Activated CD8-positive, alpha-beta memory T cell treated with anti-CD3 and anti-CD28 coated beads for 4 hours (primary cell): Measurements from ENCODE around the gene GPAT3.
"Not testable (repeated sequence)": the region's sequence is repeated elsewhere in the genome, so short reads cannot be mapped to it uniquely, and the experiment has no call there.

Source experiments
- DNase-seq, 2 donors: peaks; one replicate each; pipeline ENCODE4 v3.0.0-alpha.2; 2020; ENCODE audit warnings: low read depth in 2 of 2

The GPAT3 gene

GRCh38 chr4:83535520-83536361, at the start of gene GPAT3:
Gene GPAT3, plus strand, starts transcription at chr4:83536108. Its CDS starts 515 bp downstream, at chr4:83536623.
- DNase-seq: peak; percentile 24 to 37

- no peak for DNase-seq
Measured at GRCh38 chr4:83486457-83487129, 49.3 kb upstream of the GPAT3 start.

GRCh38 chr4:83489711-83490326, 46.1 kb upstream of the GPAT3 start:
- DNase-seq: no peak

GRCh38 chr4:83490876-83491450, 44.9 kb upstream of the GPAT3 start:
- no peak for DNase-seq

- not testable (repeated sequence) for DNase-seq
Measured at GRCh38 chr4:83496085-83496917, 39.6 kb upstream of the GPAT3 start.

GRCh38 chr4:83498187-83498586, 37.7 kb upstream of the GPAT3 start:
- DNase-seq: no peak

- DNase-seq: not testable (repeated sequence)
Measured at GRCh38 chr4:83501671-83502070, 34.2 kb upstream of the GPAT3 start.

- DNase-seq: no peak
Measured at GRCh38 chr4:83503974-83504373, 31.9 kb upstream of the GPAT3 start.

GRCh38 chr4:83504503-83504902, 31.4 kb upstream of the GPAT3 start:
- no peak for DNase-seq

- no peak for DNase-seq
Measured at GRCh38 chr4:83504996-83505395, 30.9 kb upstream of the GPAT3 start.

- peak in 1 of 2 donors; percentile 11 for DNase-seq
Measured at GRCh38 chr4:83509156-83509585, 26.7 kb upstream of the GPAT3 start.

- DNase-seq: no peak
Measured at GRCh38 chr4:83510442-83510841, 25.5 kb upstream of the GPAT3 start.

- DNase-seq: no peak
Measured at GRCh38 chr4:83516042-83516772, 19.7 kb upstream of the GPAT3 start.

- DNase-seq: no peak
Measured at GRCh38 chr4:83522239-83522638, 13.7 kb upstream of the GPAT3 start.

- DNase-seq: no peak
Measured at GRCh38 chr4:83527671-83528070, 8.2 kb upstream of the GPAT3 start.

GRCh38 chr4:83536362-83537272, 709 bp downstream of the GPAT3 start:
- DNase-seq: no peak

- DNase-seq: no peak
Measured at GRCh38 chr4:83542225-83542624, 6.3 kb downstream of the GPAT3 start.

- DNase-seq: no peak
Measured at GRCh38 chr4:83546786-83547185, 10.9 kb downstream of the GPAT3 start.

- peak; percentile 44 to 50 for DNase-seq
Measured at GRCh38 chr4:83548151-83548905, 12.4 kb downstream of the GPAT3 start.
